H1 (cell line): Measurements from ENCODE around the gene BCAS2. TPM values are rescaled to one million over a fixed set of nuclear protein-coding genes. Genes with fewer than 3 reads are reported as not detected.

ENCODE experiments used
- CTCF ChIA-PET: fragments of 300-600 bp; sonication (Branson Sonifier 250); formaldehyde crosslinking; loops from one replicate; lab custom pipeline; 2021; ENCODE audit not compliant: partially characterized antibody; lab: Charles Lee
- POLR2A ChIA-PET: fragments of 300-600 bp; sonication (Branson Sonifier 250); formaldehyde crosslinking; loops from one replicate; lab custom pipeline; 2021; ENCODE audit warnings: inconsistent platforms; ENCODE audit not compliant: partially characterized antibody; lab: Charles Lee
- DNase-seq, 2 experiments: peaks; one replicate each; pipeline versions ENCODE4 v3.0.0 to v3.0.0-alpha.2; 2010 to 2022; ENCODE audit warnings: low spot score in 2 of 2, low read depth in 1 of 2, mixed read lengths in 1 of 2
- FAIRE-seq: peaks from 2 replicates; lab custom pipeline; 2011; peaks lifted over from hg19 to GRCh38; lab: Jason Lieb, UNC
- H2AFZ ChIP-seq: 2 replicates; pipeline ENCODE4 v1.8.1; 2012; ENCODE audit warnings: low read length, inconsistent platforms
- H2AK5ac ChIP-seq: 2 replicates; pipeline ENCODE4 v1.6.1; 2013; ENCODE audit warnings: low read depth, low read length
- H2BK120ac ChIP-seq: replicated peaks from 2 replicates; pipeline ENCODE3; 2013; ENCODE audit warnings: low read depth, low read length, inconsistent platforms
- H2BK12ac ChIP-seq: 2 replicates; pipeline ENCODE4 v1.6.1; 2013; ENCODE audit warnings: low read depth, low read length
- H2BK15ac ChIP-seq: 2 replicates; pipeline ENCODE4 v1.6.1; 2013; ENCODE audit warnings: low read length
- H2BK20ac ChIP-seq: 2 replicates; pipeline ENCODE4 v1.6.1; 2013; ENCODE audit warnings: low read length
- H2BK5ac ChIP-seq: 2 replicates; pipeline ENCODE4 v1.6.1; 2013; ENCODE audit warnings: low read depth, low read length
- H3K14ac ChIP-seq: 2 replicates; pipeline ENCODE4 v1.6.1; 2013; ENCODE audit warnings: inconsistent platforms; ENCODE audit not compliant: insufficient read length
- H3K18ac ChIP-seq: 2 replicates; pipeline ENCODE4 v1.6.1; 2013; ENCODE audit warnings: low read length; ENCODE audit errors: extremely low read depth
- H3K23ac ChIP-seq: 2 replicates; pipeline ENCODE4 v1.6.1; 2013; ENCODE audit warnings: inconsistent platforms; ENCODE audit not compliant: insufficient read length
- H3K23me2 ChIP-seq: 2 replicates; pipeline ENCODE4 v1.6.1; 2013; ENCODE audit warnings: low read depth, low read length
- H3K27ac ChIP-seq: 2 replicates; pipeline ENCODE4 v1.6.1; 2011; ENCODE audit warnings: low read depth, low read length, inconsistent platforms
- H3K27me3 ChIP-seq, 4 experiments: replicated peaks in 1 of 4; 1 replicate in 1 of 4; 2 replicates in 3 of 4; pipeline versions ENCODE4 v1.6.1 to v1.8.1; 2011 to 2013; ENCODE audit warnings: low read length in 3 of 4, mild to moderate bottlenecking in 3 of 4, inconsistent platforms in 2 of 4, mixed read lengths in 2 of 4, moderate library complexity in 1 of 4; ENCODE audit not compliant: control insufficient read depth in 3 of 4, insufficient read depth in 3 of 4; ENCODE audit errors: extremely low read depth in 1 of 4
- H3K36me3 ChIP-seq, 4 experiments: 2 replicates each; pipeline versions ENCODE4 v1.6.1 to v1.8.1; 2011 to 2013; ENCODE audit warnings: mild to moderate bottlenecking in 4 of 4, low read length in 3 of 4, moderate library complexity in 2 of 4, control low read depth in 1 of 4, inconsistent platforms in 1 of 4; ENCODE audit not compliant: insufficient read depth in 4 of 4, control insufficient read depth in 2 of 4
- H3K4ac ChIP-seq: replicated peaks from 2 replicates; pipeline ENCODE3; 2013; ENCODE audit warnings: low read length, low read depth, mixed read lengths, inconsistent platforms; ENCODE audit not compliant: insufficient read length
- H3K4me1 ChIP-seq, 4 experiments: replicated peaks in 1 of 4; 1 replicate in 1 of 4; 2 replicates in 3 of 4; pipeline versions ENCODE4 v1.6.1 to v1.8.1; 2011 to 2013; ENCODE audit warnings: low read length in 3 of 4, inconsistent platforms in 2 of 4, mixed read lengths in 1 of 4; ENCODE audit not compliant: insufficient read depth in 4 of 4, control insufficient read depth in 3 of 4
- H3K4me2 ChIP-seq, 2 experiments: 2 replicates each; pipeline versions ENCODE4 v1.6.1 to v1.8.1; 2011 to 2013; ENCODE audit warnings: low read depth in 2 of 2, low read length in 2 of 2, control low read depth in 1 of 2, inconsistent platforms in 1 of 2, mild to moderate bottlenecking in 1 of 2; ENCODE audit not compliant: insufficient read depth in 1 of 2
- H3K4me3 ChIP-seq, 4 experiments: fragments of 200-600, 300-600 bp in 1 of 4; sonication (generic), shearing (Covaris generic), sonication (Bioruptor Twin) in 1 of 4; 2 replicates each; pipeline versions ENCODE4 v1.5.1 to v1.8.1; 2011 to 2016; ENCODE audit warnings: low read length in 4 of 4, low read depth in 3 of 4, control low read depth in 2 of 4, inconsistent platforms in 2 of 4, mild to moderate bottlenecking in 2 of 4, mixed read lengths in 1 of 4, moderate library complexity in 1 of 4; ENCODE audit not compliant: insufficient read depth in 2 of 4; ENCODE audit errors: extremely low read depth in 1 of 4
- H3K56ac ChIP-seq: replicated peaks from 2 replicates; pipeline ENCODE3; 2013; ENCODE audit warnings: low read depth, mild to moderate bottlenecking, mixed read lengths, low read length, inconsistent platforms; ENCODE audit not compliant: insufficient read length
- H3K79me1 ChIP-seq: 2 replicates; pipeline ENCODE4 v1.6.1; 2013; ENCODE audit warnings: low read depth, low read length, control low read depth
- H3K79me2 ChIP-seq, 2 experiments: 2 replicates each; pipeline versions ENCODE4 v1.6.1 to v1.8.1; 2012 to 2013; ENCODE audit warnings: low read length in 2 of 2, mild to moderate bottlenecking in 2 of 2, inconsistent platforms in 1 of 2; ENCODE audit not compliant: insufficient read depth in 2 of 2, control insufficient read depth in 1 of 2
- H3K9ac ChIP-seq, 4 experiments: replicated peaks in 1 of 4; 1 replicate in 1 of 4; 2 replicates in 3 of 4; pipeline versions ENCODE4 v1.6.1 to v1.8.1; 2011 to 2013; ENCODE audit warnings: low read depth in 3 of 4, low read length in 3 of 4, control low read depth in 2 of 4, mild to moderate bottlenecking in 2 of 4, moderate library complexity in 2 of 4, inconsistent platforms in 1 of 4; ENCODE audit errors: extremely low read depth in 1 of 4
- H3K9me3 ChIP-seq, 2 experiments: 2 replicates each; pipeline versions ENCODE4 v1.6.1 to v1.8.1; 2012 to 2013; ENCODE audit warnings: mild to moderate bottlenecking in 2 of 2, moderate library complexity in 2 of 2, control low read depth in 1 of 2, inconsistent platforms in 1 of 2, low read depth in 1 of 2, low read length in 1 of 2, mixed read lengths in 1 of 2; ENCODE audit not compliant: insufficient read depth in 2 of 2
- H4K20me1 ChIP-seq, 2 experiments: replicated peaks in 1 of 2; 2 replicates each; pipeline versions ENCODE3 to v1.8.1; 2011 to 2013; ENCODE audit warnings: inconsistent platforms in 2 of 2, low read length in 2 of 2, mild to moderate bottlenecking in 1 of 2; ENCODE audit not compliant: insufficient read depth in 2 of 2, control insufficient read depth in 1 of 2
- H4K5ac ChIP-seq: 2 replicates; pipeline ENCODE4 v1.6.1; 2013; ENCODE audit warnings: low read length, low read depth, mixed read lengths, inconsistent platforms; ENCODE audit not compliant: insufficient read length
- H4K8ac ChIP-seq: 2 replicates; pipeline ENCODE4 v1.8.0; 2013; ENCODE audit warnings: mild to moderate bottlenecking, moderate library complexity, low read length, inconsistent platforms; ENCODE audit not compliant: insufficient read depth; ENCODE audit errors: extremely low read depth
- H4K91ac ChIP-seq: replicated peaks from 2 replicates; pipeline ENCODE3; 2013; ENCODE audit warnings: low read length, mixed read lengths, inconsistent platforms; ENCODE audit not compliant: insufficient read length
- CHD2 ChIP-seq: IDR thresholded peaks from 2 replicates; pipeline ENCODE4 v1.6.1; 2012; ENCODE audit warnings: low read length, improper control_type of control experiment
- WGBS, 2 experiments: shearing (Covaris generic) in 1 of 2; methylation state at CpG; one replicate each; pipeline versions ENCODE4 v1.1.6 to v1.1.7; 2013 to 2015; ENCODE audit warnings: low lambda C conversion rate in 2 of 2, mixed read lengths in 2 of 2, inconsistent platforms in 1 of 2, low coverage in 1 of 2, missing lambda C conversion rate in 1 of 2; ENCODE audit not compliant: insufficient replicate concordance in 2 of 2, insufficient coverage in 1 of 2, insufficient read length in 1 of 2; ENCODE audit errors: extremely low coverage in 1 of 2, missing lambda C conversion rate in 1 of 2; 5-methylcytosine and 5-hydroxymethylcytosine counted together
- polyA plus RNA-seq, 7 experiments: library from polyadenylated mRNA; depleted of rRNA in 3 of 7; stranded (reverse) in 5 of 7; unstranded in 2 of 7; fragments of >200 nt in 5 of 7; fragments of 200-250 nt in 2 of 7; gene quantifications; 1 replicate in 5 of 7; 2 replicates in 1 of 7; 4 replicates in 1 of 7; pipeline versions ENCODE4 v1.2.1 to v1.2.3, GENCODE V29; 2011 to 2013; ENCODE audit warnings: missing spikeins in 2 of 7, mixed read lengths in 2 of 7
- total RNA-seq: library from RNA; stranded (reverse); fragmentation: NEBNext Ultra II Directional; extraction: Animal tissue kit (Norgen Biotek cat#: 25700); gene quantifications from 2 replicates; pipeline ENCODE4 v1.2.1, GENCODE V29; 2021

BCAS2 gene
- total and polyA plus RNA-seq, 2 of the 8 experiments (the other 6 are each of a cell fraction or from before 2014, with no cell fraction given), result 18.0 to 52.2 TPM

GRCh38 chr1:114594046-114594445 lies 12.6 kb upstream of the BCAS2 start:
- no peak for TF ChIP-seq CHD2
- TF ChIP-seq, all 59 proteins: peak for 0
- Histone ChIP-seq H3K14ac (no peak overlapping the region), H3K27ac (no peak overlapping the region), H3K36me3 (no peaks in the 10 kb centered on the region), H3K9me3 (no peaks in the 10 kb centered on the region), H3K79me2 (no peaks in the 10 kb centered on the region), H3K4me3 (no peak overlapping the region), H3K9ac (no peak overlapping the region), H4K20me1 (peaks cover 0 to 1% of the 10 kb centered on the region in 2 experiments), H3K23ac (no peak overlapping the region), H2BK15ac (no peak overlapping the region), H3K56ac (no peak overlapping the region), H4K91ac (no peak overlapping the region), H2BK20ac (no peak overlapping the region), H3K79me1 (no peaks in the 10 kb centered on the region), H3K4ac (no peak overlapping the region), H2AK5ac (no peak overlapping the region), H2AFZ (no peak overlapping the region), H2BK5ac (no peak overlapping the region), H4K5ac (no peak overlapping the region), H3K23me2 (no peaks in the 10 kb centered on the region), H4K8ac (no peak overlapping the region), H3K18ac (no peak overlapping the region), H3K27me3 (no peaks in the 10 kb centered on the region), H3K4me1 (no peaks in the 10 kb centered on the region), H3K4me2 (no peak overlapping the region), H2BK12ac (no peak overlapping the region), H2BK120ac (no peak overlapping the region)
- ChIA-PET POLR2A (no interaction called here), CTCF (no interaction called here)
- 91% methylated on average over 3 of the region's 3 CpGs; no CpG with 5 or more reads in 1 of the 2 experiments for WGBS, 2 experiments
- FAIRE-seq (no peak), DNase-seq (no peak)
